Limb (tissue), 2 donors: ENCODE measurements around the gene ACKR3.
A peak's percentile ranks its signal among the peaks of the same experiment; 100 is the strongest.

Experiments used
- DNase-seq, 2 donors: peaks; one replicate each; pipeline ENCODE4 v3.0.0-alpha.2; 2016; ENCODE audit errors: extremely low spot score in 2 of 2

Gene ACKR3

GRCh38 chr2:236628981-236629605 lies 59.5 kb downstream of the ACKR3 start:
- DNase-seq, result no peak

DNA sequence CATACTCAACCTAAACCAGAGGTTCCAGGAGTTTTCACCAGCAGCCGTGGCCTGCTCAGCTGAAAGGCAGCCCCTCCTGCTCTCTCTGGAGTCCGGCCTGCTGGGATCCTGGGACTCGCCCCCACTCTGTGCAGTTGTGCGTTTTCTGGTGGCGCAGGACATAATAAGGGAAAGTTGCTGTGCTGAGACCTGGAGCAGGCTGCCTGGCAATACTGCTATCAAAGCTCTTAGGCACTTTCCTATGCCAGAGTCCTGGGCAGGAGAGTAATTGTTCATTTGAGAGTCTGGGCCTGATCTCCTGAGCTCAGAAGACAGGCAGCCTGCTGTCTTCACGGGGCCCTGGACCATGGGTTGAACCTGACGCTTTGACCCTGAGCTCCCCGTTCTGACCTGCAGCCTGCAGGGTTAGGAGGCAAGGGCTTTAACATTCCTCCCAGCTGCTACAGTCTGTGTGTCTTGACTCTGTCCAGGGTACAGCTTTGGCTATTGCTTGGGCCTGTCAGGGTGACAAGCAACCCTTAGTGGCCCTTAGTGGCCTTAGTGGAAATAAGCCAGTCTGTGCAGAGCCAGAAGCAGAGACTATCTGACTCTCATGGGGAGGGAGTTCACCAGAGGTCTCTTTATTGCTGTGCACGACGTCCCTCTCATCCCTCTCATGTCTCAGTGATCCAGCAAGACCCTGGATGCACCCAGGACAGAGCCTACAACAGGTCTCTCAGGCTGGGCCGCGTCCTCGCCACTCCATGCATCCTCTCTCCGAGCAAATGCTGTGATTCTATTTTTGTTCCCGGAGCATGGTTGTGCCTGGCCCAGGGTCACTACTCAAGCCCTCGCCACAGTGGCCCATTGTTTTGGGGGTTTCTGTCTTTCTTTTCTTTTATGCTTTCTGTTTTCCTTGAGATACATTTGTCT lies 60.6 kb downstream of the ACKR3 start:
- DNase-seq, result peak in 1 of 2 donors; percentile 7

DNA sequence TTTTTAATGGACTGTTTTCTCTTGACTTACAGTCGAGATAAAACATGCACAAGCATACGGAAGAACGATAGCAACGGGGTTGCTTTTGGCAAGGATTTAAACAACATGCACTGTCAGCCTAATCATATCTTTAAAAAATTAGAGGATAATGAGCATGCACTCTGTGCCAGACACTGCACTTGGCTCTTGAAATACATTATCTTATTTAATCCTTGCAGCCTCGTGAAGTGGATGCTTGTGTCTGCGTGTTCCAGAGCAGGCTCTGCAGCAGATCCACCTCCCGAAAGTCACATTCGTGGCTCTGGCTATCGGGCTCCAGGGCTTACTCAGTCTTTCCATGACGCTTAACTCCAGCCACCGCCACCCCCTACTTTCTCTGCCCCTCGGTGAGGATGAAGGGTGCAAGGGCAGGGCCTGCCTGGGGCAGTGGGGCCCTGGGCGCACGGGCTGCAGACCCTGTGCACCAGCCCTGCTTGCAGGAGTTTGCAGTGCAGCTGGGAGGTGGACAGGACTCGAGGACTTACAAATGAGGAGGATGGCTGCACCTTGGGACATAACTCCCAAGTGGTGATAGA lies 61.7 kb downstream of the ACKR3 start:
- no peak for DNase-seq

GRCh38 chr2:236631856-236632291 lies 62.2 kb downstream of the ACKR3 start:
- DNase-seq, result peak in 1 of 2 donors; percentile 33
